ENCODE measurements around the gene SCFD2. TPM values are rescaled to one million over a fixed set of nuclear protein-coding genes. Genes with fewer than 3 reads are reported as not detected.
"Not testable (repeated sequence)": the region's sequence is repeated elsewhere in the genome, so short reads cannot be mapped to it uniquely, and the experiment has no call there.

Gene SCFD2
- total RNA-seq, 2 donors from 2014 or later, result 20.3 to 27.4 TPM

GRCh38 chr4:53040851-53041250 is 325.0 kb downstream of the SCFD2 start:
- DNase-seq (ENCODE audit: low spot score), result no peak
- Histone ChIP-seq H3K4me1 (ENCODE audit: control insufficient read depth in 1 of 2, low read depth in 2 of 2) (no peaks in the 10 kb centered on the region), H3K4me3 (no peak overlapping the region), H3K27me3 (replicated peaks; ENCODE audit: insufficient read depth) (no peaks in the 10 kb centered on the region), H3K36me3 (no peaks in the 10 kb centered on the region), H3K27ac (no peak overlapping the region), H3K9me3 (no peaks in the 10 kb centered on the region)
- no peak for ATAC-seq (ENCODE audit: insufficient number of reproducible peaks, low FRiP score, low read depth)
- no peak for TF ChIP-seq CTCF (IDR thresholded peaks at IDR 0.05)

DNA sequence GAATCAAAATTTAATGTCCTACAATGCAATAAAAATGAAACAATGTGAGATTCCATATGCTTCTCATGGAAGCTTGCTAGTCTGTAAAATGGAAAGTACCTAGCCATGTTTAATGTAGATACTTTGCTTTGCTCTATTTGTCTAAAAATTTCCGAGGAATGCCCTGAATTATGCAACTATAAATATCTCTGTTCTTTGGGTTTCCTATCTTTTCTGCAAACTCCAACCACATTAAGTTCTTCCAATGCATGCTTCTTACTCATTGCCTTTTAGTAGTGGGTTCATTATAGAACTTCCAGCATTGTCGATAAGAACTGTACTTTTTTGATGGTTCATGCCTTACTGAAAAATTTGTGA is 325.4 kb downstream of the SCFD2 start:
- no peak for DNase-seq (ENCODE audit: low spot score)
- TF ChIP-seq CTCF (IDR thresholded peaks at IDR 0.05), result no peak
- no peak for ATAC-seq (ENCODE audit: insufficient number of reproducible peaks, low FRiP score, low read depth)

GRCh38 chr4:53039741-53040458 is 326.0 kb downstream of the SCFD2 start:
- H3K4me3 ChIP-seq, result no peak overlapping the region
- DNase-seq (ENCODE audit: low spot score) (no peak), ATAC-seq (ENCODE audit: insufficient number of reproducible peaks, low FRiP score, low read depth) (no peak)
- TF ChIP-seq CTCF (IDR thresholded peaks at IDR 0.05), result no peak
- H3K27ac ChIP-seq, result no peak overlapping the region
- no peaks in the 10 kb centered on the region for H3K27me3 ChIP-seq (replicated peaks; ENCODE audit: insufficient read depth)
- H3K9me3 ChIP-seq, result no peaks in the 10 kb centered on the region
- no peaks in the 10 kb centered on the region for H3K36me3 ChIP-seq
- no peaks in the 10 kb centered on the region for H3K4me1 ChIP-seq (ENCODE audit: control insufficient read depth in 1 of 2, low read depth in 2 of 2)

More for the DNA sequence above, 325.4 kb downstream of the SCFD2 start:
- no peaks in the 10 kb centered on the region for H3K9me3 ChIP-seq
- H3K27ac ChIP-seq, result no peak overlapping the region
- no peaks in the 10 kb centered on the region for H3K27me3 ChIP-seq (replicated peaks; ENCODE audit: insufficient read depth)
- H3K4me1 ChIP-seq (ENCODE audit: control insufficient read depth in 1 of 2, low read depth in 2 of 2), result no peaks in the 10 kb centered on the region
- H3K36me3 ChIP-seq, result no peaks in the 10 kb centered on the region
- H3K4me3 ChIP-seq, result no peak overlapping the region

- DNase-seq (ENCODE audit: low spot score), result no peak
- Histone ChIP-seq H3K27me3 (replicated peaks; ENCODE audit: insufficient read depth) (no peaks in the 10 kb centered on the region), H3K27ac (no peak overlapping the region), H3K36me3 (no peaks in the 10 kb centered on the region), H3K4me3 (no peak overlapping the region), H3K4me1 (ENCODE audit: control insufficient read depth in 1 of 2, low read depth in 2 of 2) (no peaks in the 10 kb centered on the region), H3K9me3 (no peaks in the 10 kb centered on the region)
- TF ChIP-seq CTCF (IDR thresholded peaks at IDR 0.05), result no peak
- ATAC-seq (ENCODE audit: insufficient number of reproducible peaks, low FRiP score, low read depth), result no peak
Observed at GRCh38 chr4:53037892-53038291, 328.0 kb downstream of the SCFD2 start.

DNA sequence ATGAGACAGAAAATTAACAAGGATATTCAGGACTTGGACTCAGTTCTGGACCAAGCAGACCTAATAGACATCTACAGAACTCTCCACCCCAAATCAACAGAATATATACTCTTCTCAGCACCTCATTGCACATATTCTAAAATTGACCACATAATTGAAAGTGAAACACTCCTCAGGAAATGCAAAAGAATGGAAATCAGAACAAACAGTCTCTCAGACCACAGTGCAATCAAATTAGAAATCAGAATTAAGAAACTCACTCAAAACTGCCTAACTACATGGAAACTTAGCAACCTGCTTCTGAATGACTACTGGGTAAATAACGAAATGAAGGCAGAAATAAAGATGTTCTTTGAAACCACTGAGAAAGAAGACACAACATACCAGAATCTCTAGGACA is 333.0 kb downstream of the SCFD2 start:
- H3K4me1 ChIP-seq (ENCODE audit: control insufficient read depth in 1 of 2, low read depth in 2 of 2); ATAC-seq (ENCODE audit: insufficient number of reproducible peaks, low FRiP score, low read depth); H3K4me3 ChIP-seq; H3K9me3 ChIP-seq; H3K27me3 ChIP-seq (replicated peaks; ENCODE audit: insufficient read depth); H3K27ac ChIP-seq; H3K36me3 ChIP-seq; DNase-seq (ENCODE audit: low spot score): not testable (repeated sequence)

- DNase-seq (ENCODE audit: low spot score), result no peak
- H3K9me3 ChIP-seq, result no peaks in the 10 kb centered on the region
- no peak for TF ChIP-seq CTCF (IDR thresholded peaks at IDR 0.05)
- H3K4me3 ChIP-seq, result no peak overlapping the region
- no peaks in the 10 kb centered on the region for H3K27me3 ChIP-seq (replicated peaks; ENCODE audit: insufficient read depth)
- H3K36me3 ChIP-seq, result no peaks in the 10 kb centered on the region
- H3K27ac ChIP-seq, result no peak overlapping the region
- peaks cover 18 to 39% of the 10 kb centered on the region in 2 donors for H3K4me1 ChIP-seq (ENCODE audit: control insufficient read depth in 1 of 2, low read depth in 2 of 2)
- no peak for ATAC-seq (ENCODE audit: insufficient number of reproducible peaks, low FRiP score, low read depth)
Observed at GRCh38 chr4:53026233-53026632, 339.6 kb downstream of the SCFD2 start.
